CMK (cell line): Measurements from ENCODE around the gene LCE2D.

Experiments used
- DNase-seq: peaks from one replicate; pipeline ENCODE4 v3.0.0-alpha.2; 2010; ENCODE audit warnings: low read depth

LCE2D gene

DNA sequence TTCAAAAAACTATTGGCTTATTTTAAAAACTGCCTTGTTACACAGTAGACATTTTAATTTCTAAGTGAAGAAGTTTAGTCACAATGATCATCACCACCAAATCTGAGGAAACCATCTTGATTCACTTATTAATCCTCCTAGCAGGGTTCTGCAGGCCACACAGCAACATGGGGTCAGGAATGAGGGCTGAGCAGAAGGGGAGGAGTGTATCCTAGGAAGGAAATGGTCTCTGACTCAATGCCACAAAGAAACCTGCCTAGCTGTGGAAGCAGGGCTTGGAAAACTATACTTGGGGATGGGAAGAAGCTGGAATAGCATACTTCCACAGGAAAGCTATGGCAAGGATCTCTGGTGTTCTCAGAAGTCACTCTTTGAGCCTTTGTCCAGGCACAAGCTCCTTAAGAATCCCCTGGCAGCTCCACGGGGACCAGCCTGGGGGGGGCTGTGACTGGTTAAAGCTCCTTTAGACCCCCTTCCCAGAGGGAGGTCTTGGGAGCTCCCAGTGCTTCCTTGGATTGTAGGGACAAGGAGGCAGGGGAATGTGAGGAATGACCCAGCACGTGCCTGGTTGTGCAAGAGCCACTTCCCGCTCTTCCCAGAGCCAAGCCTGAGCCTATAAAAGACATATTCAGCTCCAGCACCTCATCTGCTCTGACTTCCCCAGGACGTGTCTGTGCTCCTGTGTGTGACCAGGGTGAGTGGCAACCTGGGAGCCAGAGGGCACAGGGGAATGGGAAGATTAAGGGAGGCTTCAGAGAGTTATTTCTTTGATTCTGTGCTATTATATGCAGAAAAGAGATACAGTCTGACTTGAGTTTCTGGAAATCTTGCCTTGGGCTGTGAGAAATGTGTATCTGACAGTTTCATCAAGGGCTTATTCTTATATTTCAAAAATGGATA, 34.8 kb downstream of the LCE2D start, which contains the start of gene LCE2A:
TSS of gene LCE2A (plus strand) at position 645 of the 900 bp plus-strand sequence. CDS start 557 bp downstream, outside the sequence.
- DNase-seq: no peak

DNA sequence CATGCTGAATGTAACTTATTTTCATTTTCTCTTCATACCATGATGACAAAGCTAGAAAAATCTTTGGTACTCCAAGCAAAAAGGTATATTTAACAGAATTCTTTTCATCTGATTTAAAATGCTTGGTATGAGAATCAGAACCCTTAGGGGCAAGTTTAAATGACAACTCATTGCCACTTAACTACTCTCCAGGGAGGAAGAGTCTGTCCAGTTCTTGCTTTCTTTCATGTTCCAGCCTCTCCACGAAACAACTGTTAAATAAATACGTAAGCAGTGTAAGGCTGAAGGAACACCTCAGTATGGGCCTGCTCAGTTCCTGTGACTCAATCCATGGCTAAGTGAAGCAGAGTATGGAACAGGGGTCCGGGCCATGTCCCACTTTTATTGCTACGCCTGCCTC, 36.6 kb downstream of the LCE2D start:
- no peak for DNase-seq

DNA sequence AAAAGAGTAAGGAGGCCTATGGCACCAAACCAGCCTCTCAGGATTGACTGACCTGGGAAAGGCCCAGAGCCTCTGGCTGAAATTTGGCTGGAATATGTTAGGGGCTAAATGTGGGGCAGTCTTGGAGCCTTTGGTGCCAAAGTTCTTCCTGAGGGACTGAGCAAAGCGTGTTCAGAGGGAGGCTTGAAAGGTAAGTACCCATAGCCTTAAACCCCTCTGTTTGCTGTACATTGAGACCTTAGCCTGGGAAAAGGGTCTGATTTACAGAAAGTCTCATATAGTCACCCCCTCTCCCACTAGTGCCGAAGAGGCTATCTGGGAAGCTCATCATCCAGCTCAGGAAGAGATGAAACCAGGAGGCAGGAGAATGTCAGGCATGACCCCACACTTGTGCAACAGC, 44.7 kb downstream of the LCE2D start, which contains the start of gene LCE4A:
TSS of gene LCE4A (plus strand) at position 301 of the 400 bp plus-strand sequence. CDS start 916 bp downstream, outside the sequence.
- DNase-seq: no peak
